Measurements from ENCODE around the gene UAP1L1.

DNA sequence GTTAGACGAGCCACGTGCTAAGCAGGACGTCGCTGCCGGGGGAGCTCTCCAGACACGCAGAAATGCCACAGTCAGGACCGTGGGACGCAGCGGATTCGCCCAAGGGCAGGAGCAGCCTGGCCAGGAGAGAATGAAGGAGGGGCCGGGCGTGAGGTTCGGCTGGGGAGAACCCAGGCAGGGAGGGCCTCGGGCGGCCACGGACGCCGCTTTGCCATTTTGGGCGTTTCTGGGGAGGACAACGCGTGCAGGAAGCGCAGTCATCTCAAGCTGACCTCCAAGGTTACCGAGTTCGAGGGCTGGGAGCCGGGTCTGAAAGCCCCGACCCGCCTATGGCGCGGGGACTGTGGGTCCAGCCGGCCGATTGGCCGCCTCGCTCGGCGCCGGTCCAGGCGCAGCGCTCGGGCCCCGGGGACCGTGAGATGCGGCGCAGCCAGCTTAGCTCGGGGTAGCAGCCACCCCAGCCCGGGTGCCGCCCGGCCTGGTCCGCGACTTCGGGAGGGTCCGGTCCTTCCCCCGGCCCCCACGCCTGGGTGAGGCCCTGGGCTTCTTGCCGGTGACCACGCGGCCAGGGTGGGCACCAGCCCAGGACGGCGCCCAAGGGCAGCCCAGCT is 8.7 kb downstream of the UAP1L1 start:
- TF ChIP-seq CTCF (IDR thresholded peaks at IDR 0.05) (no peak), ZFX (IDR thresholded peaks at IDR 0.05; ENCODE audit: borderline replicate concordance) (no peak)
